Testis (tissue), 3 donors: Measurements from ENCODE around the gene CCDC198. TPM values are rescaled to one million over a fixed set of nuclear protein-coding genes. Genes with fewer than 3 reads are reported as not detected.

ENCODE experiments used
- DNase-seq: peaks from one replicate; pipeline ENCODE4 v3.0.0-alpha.2; 2019
- H3K27ac ChIP-seq, 2 donors: fragments of 200-600 bp; sonication (generic); one replicate each; pipeline ENCODE4 v1.5.1; 2019
- H3K27me3 ChIP-seq: fragments of 200-600 bp; sonication (generic); one replicate; pipeline ENCODE4 v1.5.1; 2019
- H3K36me3 ChIP-seq: fragments of 200-600 bp; sonication (generic); one replicate; pipeline ENCODE4 v1.5.1; 2017; ENCODE audit warnings: low read depth; ENCODE audit errors: missing control alignments
- H3K4me1 ChIP-seq: fragments of 200-600 bp; sonication (generic); one replicate; pipeline ENCODE4 v1.5.1; 2019
- H3K4me3 ChIP-seq, 2 donors: fragments of 200-600 bp; sonication (generic); one replicate each; pipeline ENCODE4 v1.5.1; 2017 to 2019
- H3K9me3 ChIP-seq: fragments of 200-600 bp; sonication (generic); one replicate; pipeline ENCODE4 v1.5.1; 2017
- CTCF ChIP-seq, 3 experiments: fragments of 450-650 bp in 2 of 3; fragments of 200-600 bp in 1 of 3; sonication (generic) in 1 of 3; IDR thresholded peaks; one replicate each; pipeline ENCODE4 v1.5.1; 2016 to 2019; ENCODE audit warnings: antibody characterized with exemption in 3 of 3, mild to moderate bottlenecking in 2 of 3, moderate library complexity in 1 of 3
- POLR2A ChIP-seq: fragments of 450-650 bp; IDR thresholded peaks from one replicate; pipeline ENCODE4 v1.6.1; 2017; ENCODE audit warnings: antibody characterized with exemption, mild to moderate bottlenecking, moderate library complexity
- WGBS, 2 donors: methylation state at CpG; one replicate each; pipeline ENCODE4 v1.1.5; 2018; 5-methylcytosine and 5-hydroxymethylcytosine counted together
- intact Hi-C: fragments of 100-400 bp; cut with DNase I; formaldehyde crosslinking; loops from one replicate; pipeline ENCODE4 v1.15.1; 2023; ENCODE audit warnings: low total_unique reads
- polyA plus RNA-seq: library from polyadenylated mRNA; stranded (reverse); fragments of 350-450 nt; fragmentation: Illumina TruSeq; extraction: RNeasy Lipid Tissue Mini Kit (QIAGEN cat#74804); gene quantifications from one replicate; pipeline ENCODE4 v1.2.3, GENCODE V29; 2014; ENCODE audit warnings: low read depth, low replicate concordance; ENCODE audit not compliant: insufficient read depth
- total RNA-seq, 2 donors: library from RNA; depleted of rRNA; stranded (reverse); fragments of >200 nt; gene quantifications; one replicate each; pipeline ENCODE4 v1.2.3, GENCODE V29; 2016

The CCDC198 gene
- total and polyA plus RNA-seq, 3 donors from 2014 or later = 3.8 TPM; not detected in 2

- Histone ChIP-seq H3K4me1 (no peaks in the 10 kb centered on the region), H3K27me3 (no peaks in the 10 kb centered on the region), H3K9me3 (no peaks in the 10 kb centered on the region), H3K27ac (no peak overlapping the region), H3K4me3 (no peak overlapping the region), H3K36me3 (no peaks in the 10 kb centered on the region)
- no peak for DNase-seq
- no peak for TF ChIP-seq POLR2A
- no peak for TF ChIP-seq CTCF (IDR thresholded peaks at IDR 0.05)
- intact Hi-C loops = no loop called here
Observed at GRCh38 chr14:57498659-57499058, 5.0 kb upstream of the CCDC198 start.

- H3K4me1 ChIP-seq = no peaks in the 10 kb centered on the region
- no peaks in the 10 kb centered on the region for H3K27me3 ChIP-seq
- no peaks in the 10 kb centered on the region for H3K9me3 ChIP-seq
- no peak overlapping the region for H3K27ac ChIP-seq
- TF ChIP-seq CTCF (IDR thresholded peaks at IDR 0.05) = no peak
- TF ChIP-seq POLR2A = no peak
- H3K4me3 ChIP-seq = no peak overlapping the region
- intact Hi-C loops = no loop called here
- H3K36me3 ChIP-seq = no peaks in the 10 kb centered on the region
- WGBS, 2 donors = 89 to 97% methylated on average over 4 of the region's 4 CpGs
- no peak for DNase-seq
Observed at GRCh38 chr14:57498035-57498434, 4.4 kb upstream of the CCDC198 start.

GRCh38 chr14:57495416-57495815, 1.8 kb upstream of the CCDC198 start:
- Histone ChIP-seq H3K27me3 (no peaks in the 10 kb centered on the region), H3K4me1 (no peaks in the 10 kb centered on the region), H3K36me3 (no peaks in the 10 kb centered on the region), H3K4me3 (no peak overlapping the region), H3K9me3 (no peaks in the 10 kb centered on the region), H3K27ac (no peak overlapping the region)
- no peak for DNase-seq
- no peak for TF ChIP-seq CTCF (IDR thresholded peaks at IDR 0.05)
- no peak for TF ChIP-seq POLR2A
- intact Hi-C loops = no loop called here
- 93 to 94% methylated on average over 2 of the region's 2 CpGs for WGBS, 2 donors

- Histone ChIP-seq H3K9me3 (no peaks in the 10 kb centered on the region), H3K36me3 (no peaks in the 10 kb centered on the region), H3K4me3 (no peak overlapping the region), H3K27me3 (no peaks in the 10 kb centered on the region), H3K4me1 (no peaks in the 10 kb centered on the region), H3K27ac (no peak overlapping the region)
- 79 to 87% methylated on average over 2 of the region's 2 CpGs for WGBS, 2 donors
- TF ChIP-seq POLR2A = no peak
- no peak for DNase-seq
- intact Hi-C loops = no loop called here
Observed at GRCh38 chr14:57492859-57493258, 798 bp downstream of the CCDC198 start.

- Histone ChIP-seq H3K36me3 (no peaks in the 10 kb centered on the region), H3K4me3 (no peak overlapping the region), H3K4me1 (no peaks in the 10 kb centered on the region), H3K27ac (no peak overlapping the region), H3K9me3 (no peaks in the 10 kb centered on the region), H3K27me3 (no peaks in the 10 kb centered on the region)
- no peak for DNase-seq
- TF ChIP-seq CTCF (IDR thresholded peaks at IDR 0.05) (no peak), POLR2A (no peak)
- intact Hi-C loops = no loop called here
- 71 to 80% methylated on average over 1 of the region's 1 CpG for WGBS, 2 donors
Observed at GRCh38 chr14:57491640-57492039, 2.0 kb downstream of the CCDC198 start.
